K562 (cell line): ENCODE results near the gene COL15A1. TPM values are rescaled to one million over a fixed set of nuclear protein-coding genes. Genes with fewer than 3 reads are reported as not detected.
A peak's percentile ranks its signal among the peaks of the same experiment; 100 is the strongest.

ENCODE experiments used
- BRCA1 ChIP-seq, 2 experiments: fragments of 450-650 bp in 1 of 2; sonication (generic) in 1 of 2; formaldehyde crosslinking in 1 of 2; IDR thresholded peaks; 2 replicates each; pipeline versions ENCODE4 v1.5.0 to v1.6.1; 2017 to 2020; ENCODE audit warnings: mild to moderate bottlenecking in 1 of 2, missing genetic modification reagents in 1 of 2
- BRD9 ChIP-seq: fragments of 450-650 bp; IDR thresholded peaks from 2 replicates; pipeline ENCODE4 v1.6.1; 2018; ENCODE audit warnings: low read depth; ENCODE audit not compliant: partially characterized antibody
- E2F6 ChIP-seq, 2 experiments: IDR thresholded peaks; 2 replicates each; pipeline ENCODE4 v1.6.1; 2011; ENCODE audit warnings: borderline replicate concordance in 1 of 2, control low read depth in 1 of 2, low read depth in 1 of 2, low read length in 1 of 2, mild to moderate bottlenecking in 1 of 2, mixed read lengths in 1 of 2, moderate library complexity in 1 of 2; ENCODE audit not compliant: insufficient read depth in 1 of 2, insufficient read length in 1 of 2, poor library complexity in 1 of 2, severe bottlenecking in 1 of 2; ENCODE audit errors: extremely low read depth in 1 of 2
- FOXA3 ChIP-seq, 2 experiments: fragments of 450-650 bp in 1 of 2; sonication (generic) in 1 of 2; formaldehyde crosslinking; IDR thresholded peaks in 1 of 2; conservative IDR thresholded peaks in 1 of 2; 2 replicates each; pipeline versions ENCODE4 v1.4.0 to v1.8.0; 2020 to 2022; ENCODE audit warnings: mild to moderate bottlenecking in 2 of 2, missing genetic modification reagents in 1 of 2
- MGA ChIP-seq: fragments of 450-650 bp; IDR thresholded peaks from 2 replicates; pipeline ENCODE4 v1.6.1; 2016; ENCODE audit warnings: mild to moderate bottlenecking, moderate library complexity
- TCF3 ChIP-seq: sonication (generic); formaldehyde crosslinking; IDR thresholded peaks from 2 replicates; pipeline ENCODE4 v1.4.0; 2020; ENCODE audit warnings: mild to moderate bottlenecking, missing genetic modification reagents
- ZBTB11 ChIP-seq, 3 experiments: fragments of 200-800 bp in 1 of 3; fragments of 250-450 bp in 1 of 3; fragments of 450-650 bp in 1 of 3; sonication (Bioruptor Pico) in 1 of 3; sonication (Bioruptor generic) in 1 of 3; formaldehyde crosslinking in 1 of 3; IDR thresholded peaks; 2 replicates each; pipeline versions ENCODE4 v1.6.1 to v1.8.0; 2016 to 2022; ENCODE audit warnings: mild to moderate bottlenecking in 2 of 3, missing genetic modification characterization in 2 of 3, missing compliant biosample characterization in 1 of 3, moderate library complexity in 1 of 3
- ZNF175 ChIP-seq: fragments of 200-800 bp; sonication (Bioruptor generic); IDR thresholded peaks from 2 replicates; pipeline ENCODE4 v1.6.1; 2016; ENCODE audit warnings: low read depth, mild to moderate bottlenecking, missing genetic modification characterization, missing compliant biosample characterization
- polyA plus RNA-seq, 8 experiments: library from polyadenylated mRNA; depleted of rRNA in 4 of 8; stranded (reverse) in 5 of 8; unstranded in 3 of 8; fragments of >200 nt; fragmentation: Nextera tagmentation in 2 of 8; fragmentation: Illumina TruSeq in 1 of 8; extraction: Ambion mirVana in 2 of 8; extraction: Trizol in 1 of 8; gene quantifications; 2 replicates each; pipeline versions ENCODE4 v1.2.1 to v1.2.3, GENCODE V29; 2011 to 2014; ENCODE audit warnings: inconsistent platforms in 1 of 8, missing spikeins in 1 of 8
- total RNA-seq, 7 experiments: library from RNA; depleted of rRNA in 6 of 7; stranded (reverse); fragments of >200 nt in 6 of 7; fragmentation: Illumina TruSeq in 2 of 7; extraction: Trizol in 2 of 7; gene quantifications; 2 replicates each; pipeline versions ENCODE4 v1.2.1 to v1.2.3, GENCODE V29; 2011 to 2021; ENCODE audit warnings: low replicate concordance in 1 of 7

The COL15A1 gene
- total and polyA plus RNA-seq, 9 of the 15 experiments (the other 6 are each of a cell fraction or from before 2014, with no cell fraction given) = 0.46 to 5.1 (median 2.6) TPM

GRCh38 chr9:99076483-99077171 is 132.9 kb downstream of the COL15A1 start (continued):
- TF ChIP-seq E2F6 (IDR thresholded peaks at IDR 0.05; ENCODE audit: borderline replicate concordance in 1 of 2, extremely low read depth in 1 of 2, insufficient read depth in 1 of 2, insufficient read length in 1 of 2, low read depth in 1 of 2, low read length in 1 of 2, poor library complexity in 1 of 2, severe bottlenecking in 1 of 2) (peak; percentile 26 to 74), TCF3 (peak; percentile 65), ZNF175 (CRISPR knock-in tag) (peak; percentile 23; the same call in 1 of the 2 replicates), BRCA1 (IDR thresholded peaks at IDR 0.05) (no peak), BRCA1 (CRISPR knock-in tag; IDR thresholded peaks at IDR 0.05) (no peak), MGA (peak; percentile 76; the same call in 1 of the 2 replicates), BRD9 (peak; percentile 48), ZBTB11 (CRISPR knock-in tag; IDR thresholded peaks at IDR 0.05) (peak in 1 of 3 experiments; percentile 42; a peak in 1 of 6 replicates), FOXA3 (CRISPR knock-in tag; conservative IDR thresholded peaks at IDR 0.05 in 1 of 2, IDR thresholded peaks at IDR 0.05 in 1 of 2) (0 out of 4 replicates have a peak, but pooled peaks of 1 of the 2 experiments have one; percentile 48)
